ENCODE data around the gene MUC15.

Gene MUC15

GRCh38 chr11:26587073-26587472 lies 15.0 kb upstream of the MUC15 start:
- H3K4me3 ChIP-seq (ENCODE audit: low read depth, low read length), result no peak overlapping the region
- no peak for DNase-seq (ENCODE audit: low read depth)
- TF ChIP-seq, protein P1, sequence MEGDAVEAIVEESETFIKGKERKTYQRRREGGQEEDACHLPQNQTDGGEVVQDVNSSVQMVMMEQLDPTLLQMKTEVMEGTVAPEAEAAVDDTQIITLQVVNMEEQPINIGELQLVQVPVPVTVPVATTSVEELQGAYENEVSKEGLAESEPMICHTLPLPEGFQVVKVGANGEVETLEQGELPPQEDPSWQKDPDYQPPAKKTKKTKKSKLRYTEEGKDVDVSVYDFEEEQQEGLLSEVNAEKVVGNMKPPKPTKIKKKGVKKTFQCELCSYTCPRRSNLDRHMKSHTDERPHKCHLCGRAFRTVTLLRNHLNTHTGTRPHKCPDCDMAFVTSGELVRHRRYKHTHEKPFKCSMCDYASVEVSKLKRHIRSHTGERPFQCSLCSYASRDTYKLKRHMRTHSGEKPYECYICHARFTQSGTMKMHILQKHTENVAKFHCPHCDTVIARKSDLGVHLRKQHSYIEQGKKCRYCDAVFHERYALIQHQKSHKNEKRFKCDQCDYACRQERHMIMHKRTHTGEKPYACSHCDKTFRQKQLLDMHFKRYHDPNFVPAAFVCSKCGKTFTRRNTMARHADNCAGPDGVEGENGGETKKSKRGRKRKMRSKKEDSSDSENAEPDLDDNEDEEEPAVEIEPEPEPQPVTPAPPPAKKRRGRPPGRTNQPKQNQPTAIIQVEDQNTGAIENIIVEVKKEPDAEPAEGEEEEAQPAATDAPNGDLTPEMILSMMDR (IDR thresholded peaks at IDR 0.05; ENCODE audit: insufficient read depth, low read depth, low read length, missing control alignments), result no peak

- TF ChIP-seq, protein P1 (IDR thresholded peaks at IDR 0.05; ENCODE audit: insufficient read depth, low read depth, low read length, missing control alignments), result no peak
- no peak overlapping the region for H3K4me3 ChIP-seq (ENCODE audit: low read depth, low read length)
- peak; percentile 12 for DNase-seq (ENCODE audit: low read depth)
Observed at GRCh38 chr11:26584818-26585217, 12.8 kb upstream of the MUC15 start.

GRCh38 chr11:26583550-26583949 lies 11.5 kb upstream of the MUC15 start:
- no peak for DNase-seq (ENCODE audit: low read depth)
- TF ChIP-seq, protein P1 (IDR thresholded peaks at IDR 0.05; ENCODE audit: insufficient read depth, low read depth, low read length, missing control alignments), result no peak
- H3K4me3 ChIP-seq (ENCODE audit: low read depth, low read length), result no peak overlapping the region

DNA sequence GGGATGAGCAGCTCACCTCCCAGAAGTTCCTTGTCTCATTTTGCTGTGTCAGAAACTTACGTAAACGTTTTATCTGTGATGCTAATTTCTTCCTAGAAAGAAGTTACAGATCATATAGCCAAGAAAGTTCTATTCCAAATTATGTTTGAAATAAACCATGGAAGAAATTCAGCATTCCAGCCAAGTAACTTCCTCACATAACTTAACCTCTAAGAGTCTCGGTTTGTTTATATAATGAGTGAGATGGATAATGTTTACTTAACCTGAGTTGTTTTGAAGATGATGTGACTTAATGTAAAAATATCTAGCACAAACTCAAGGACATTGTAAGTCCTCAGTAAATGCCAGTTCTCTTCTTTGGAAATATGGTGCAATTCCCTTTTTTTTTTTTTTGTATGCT lies 8.9 kb upstream of the MUC15 start:
- DNase-seq (ENCODE audit: low read depth), result no peak
- H3K4me3 ChIP-seq (ENCODE audit: low read depth, low read length), result no peak overlapping the region
- TF ChIP-seq, protein P1 (IDR thresholded peaks at IDR 0.05; ENCODE audit: insufficient read depth, low read depth, low read length, missing control alignments), result no peak

DNA sequence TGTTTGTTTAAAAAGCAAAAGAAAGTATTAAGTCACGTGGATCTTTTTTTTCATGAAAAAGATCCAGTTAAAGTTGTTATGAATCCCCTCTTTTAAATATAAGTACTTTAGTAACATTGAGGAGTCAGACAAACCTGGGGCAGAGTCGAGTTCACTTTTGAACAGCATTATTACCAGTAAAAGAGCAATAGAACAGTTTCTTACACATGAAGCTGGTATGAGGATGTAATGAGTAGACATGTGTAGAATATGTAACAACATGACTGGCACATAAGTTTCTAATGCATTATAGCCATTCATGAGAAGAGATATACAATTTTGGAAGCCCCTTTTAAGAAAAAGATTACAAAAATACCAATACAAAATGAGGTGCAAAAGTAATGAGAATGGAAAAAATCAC lies 7.6 kb upstream of the MUC15 start:
- no peak overlapping the region for H3K4me3 ChIP-seq (ENCODE audit: low read depth, low read length)
- TF ChIP-seq, protein P1 (IDR thresholded peaks at IDR 0.05; ENCODE audit: insufficient read depth, low read depth, low read length, missing control alignments), result no peak
- no peak for DNase-seq (ENCODE audit: low read depth)

GRCh38 chr11:26578998-26579661 lies 7.1 kb upstream of the MUC15 start:
- TF ChIP-seq, protein P1 (IDR thresholded peaks at IDR 0.05; ENCODE audit: insufficient read depth, low read depth, low read length, missing control alignments), result no peak
- no peak for DNase-seq (ENCODE audit: low read depth)
- H3K4me3 ChIP-seq (ENCODE audit: low read depth, low read length), result no peak overlapping the region

- no peak overlapping the region for H3K4me3 ChIP-seq (ENCODE audit: low read depth, low read length)
- TF ChIP-seq, protein P1 (IDR thresholded peaks at IDR 0.05; ENCODE audit: insufficient read depth, low read depth, low read length, missing control alignments), result no peak
- DNase-seq (ENCODE audit: low read depth), result no peak
Observed at GRCh38 chr11:26575946-26576345, 3.9 kb upstream of the MUC15 start.
